ENCODE results near the gene GPR3.

DNA sequence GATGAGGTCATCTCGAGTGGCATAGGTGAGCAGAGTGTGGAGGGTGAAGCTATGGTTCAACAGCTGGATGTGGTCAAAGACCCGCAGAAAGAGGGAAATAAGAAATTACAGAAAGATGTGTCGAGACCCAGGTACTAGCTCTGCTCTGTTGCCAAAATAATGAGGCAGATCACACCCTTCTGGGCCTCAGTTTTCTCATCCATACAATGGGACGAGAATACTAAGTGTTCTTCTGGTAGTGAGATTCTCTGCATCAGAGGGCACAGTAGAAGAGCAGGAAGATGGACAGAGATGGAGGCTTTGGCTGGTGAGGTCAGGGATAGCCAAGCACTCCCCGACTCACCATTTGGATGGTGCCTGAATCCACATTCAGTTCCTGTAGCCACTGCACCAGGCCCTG lies 36.7 kb upstream of the GPR3 start:
- no peak for TF ChIP-seq ZNF292 (CRISPR knock-in tag; IDR thresholded peaks at IDR 0.05; ENCODE audit: borderline replicate concordance, low read depth)
- TF ChIP-seq FOXK2 (IDR thresholded peaks at IDR 0.05), result no peak
- no peak for TF ChIP-seq ZNF770 (CRISPR knock-in tag; IDR thresholded peaks at IDR 0.05)
- TF ChIP-seq SAP130 (CRISPR knock-in tag; IDR thresholded peaks at IDR 0.05; ENCODE audit: low read depth), result no peak
- TF ChIP-seq FOXM1 (CRISPR knock-in tag; IDR thresholded peaks at IDR 0.05), result no peak
- TF ChIP-seq BHLHE40 (IDR thresholded peaks at IDR 0.05; ENCODE audit: low read length), result no peak
- TF ChIP-seq DMTF1 (CRISPR knock-in tag; IDR thresholded peaks at IDR 0.05), result no peak
- no peak for TF ChIP-seq GABPB1 (CRISPR knock-in tag; IDR thresholded peaks at IDR 0.05)
- TF ChIP-seq, protein P1, sequence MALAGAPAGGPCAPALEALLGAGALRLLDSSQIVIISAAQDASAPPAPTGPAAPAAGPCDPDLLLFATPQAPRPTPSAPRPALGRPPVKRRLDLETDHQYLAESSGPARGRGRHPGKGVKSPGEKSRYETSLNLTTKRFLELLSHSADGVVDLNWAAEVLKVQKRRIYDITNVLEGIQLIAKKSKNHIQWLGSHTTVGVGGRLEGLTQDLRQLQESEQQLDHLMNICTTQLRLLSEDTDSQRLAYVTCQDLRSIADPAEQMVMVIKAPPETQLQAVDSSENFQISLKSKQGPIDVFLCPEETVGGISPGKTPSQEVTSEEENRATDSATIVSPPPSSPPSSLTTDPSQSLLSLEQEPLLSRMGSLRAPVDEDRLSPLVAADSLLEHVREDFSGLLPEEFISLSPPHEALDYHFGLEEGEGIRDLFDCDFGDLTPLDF (CRISPR knock-in tag; IDR thresholded peaks at IDR 0.05), result no peak
- TF ChIP-seq EED (CRISPR knock-in tag; IDR thresholded peaks at IDR 0.05), result no peak
